ENCODE results near the gene CALCR.
A peak's percentile ranks its signal among the peaks of the same experiment; 100 is the strongest.

CALCR gene

GRCh38 chr7:93442478-93443224 lies 131.9 kb downstream of the CALCR start:
- peak; percentile 49 to 60 for DNase-seq

GRCh38 chr7:93435791-93436190 lies 138.7 kb downstream of the CALCR start:
- DNase-seq: no peak

- DNase-seq: no peak
These were observed 142.4 kb downstream of the CALCR start for GRCh38 chr7:93432130-93432529.

- peak; percentile 9 to 14 for DNase-seq
These were observed 143.5 kb downstream of the CALCR start for GRCh38 chr7:93430917-93431588.

GRCh38 chr7:93429563-93429962 lies 145.0 kb downstream of the CALCR start:
- DNase-seq: no peak

- no peak for DNase-seq
These were observed 147.4 kb downstream of the CALCR start for GRCh38 chr7:93427107-93427506.

GRCh38 chr7:93426155-93426696 lies 148.3 kb downstream of the CALCR start:
- no peak for DNase-seq

- no peak for DNase-seq
These were observed 159.9 kb downstream of the CALCR start for GRCh38 chr7:93414574-93414973.

- no peak for DNase-seq
These were observed 165.2 kb downstream of the CALCR start for GRCh38 chr7:93409324-93409723.

GRCh38 chr7:93407239-93407638 lies 167.3 kb downstream of the CALCR start:
- DNase-seq: no peak

GRCh38 chr7:93402944-93403343 lies 171.6 kb downstream of the CALCR start:
- no peak for DNase-seq

GRCh38 chr7:93399642-93400041 lies 174.9 kb downstream of the CALCR start:
- no peak for DNase-seq

- DNase-seq: no peak
These were observed 181.5 kb downstream of the CALCR start for GRCh38 chr7:93392984-93393383.

- no peak for DNase-seq
These were observed 183.9 kb downstream of the CALCR start for GRCh38 chr7:93390660-93391059.

- no peak for DNase-seq
These were observed 192.2 kb downstream of the CALCR start for GRCh38 chr7:93382362-93382761.

GRCh38 chr7:93378131-93378760 lies 196.3 kb downstream of the CALCR start:
- DNase-seq: no peak

GRCh38 chr7:93375603-93376002 lies 198.9 kb downstream of the CALCR start:
- DNase-seq: no peak

All from Kasumi-1 (cell line).